Ovary (tissue), 9 donors: Measurements from ENCODE around the gene PTPRN2. TPM values are rescaled to one million over a fixed set of nuclear protein-coding genes. Genes with fewer than 3 reads are reported as not detected.

Source experiments
- DNase-seq, 5 donors: peaks; one replicate each; pipeline ENCODE4 v3.0.0-alpha.2; 2019 to 2020
- H3K27ac ChIP-seq, 2 donors: fragments of 200-600 bp; one replicate each; pipeline versions ENCODE4 v1.5.1 to v1.8.0; 2019 to 2022
- H3K27me3 ChIP-seq: fragments of 200-600 bp; one replicate; pipeline ENCODE4 v1.8.0; 2022
- H3K36me3 ChIP-seq: fragments of 200-600 bp; sonication (generic); one replicate; pipeline ENCODE4 v1.5.1; 2019
- H3K4me1 ChIP-seq: one replicate; pipeline ENCODE4 v1.8.1; 2013; ENCODE audit warnings: mild to moderate bottlenecking, moderate library complexity; ENCODE audit not compliant: insufficient read depth
- H3K4me3 ChIP-seq: fragments of 200-600 bp; sonication (generic); one replicate; pipeline ENCODE4 v1.5.1; 2017
- H3K9me3 ChIP-seq, 2 donors: fragments of 200-600 bp in 1 of 2; sonication (generic) in 1 of 2; one replicate each; pipeline versions ENCODE4 v1.5.1 to v1.8.1; 2013 to 2019; ENCODE audit warnings: mild to moderate bottlenecking in 1 of 2, moderate library complexity in 1 of 2
- EP300 ChIP-seq: sonication (generic); formaldehyde crosslinking; IDR thresholded peaks from one replicate; pipeline ENCODE4 v1.6.1; 2017; ENCODE audit warnings: antibody characterized with exemption
- POLR2A ChIP-seq: fragments of 450-650 bp; IDR thresholded peaks from one replicate; pipeline ENCODE4 v1.6.1; 2017; ENCODE audit warnings: antibody characterized with exemption, mild to moderate bottlenecking, moderate library complexity
- WGBS, 3 donors: extraction: QIAGEN DNeasy Blood & Tissue Kit in 1 of 3; methylation state at CpG; one replicate each; pipeline versions ENCODE4 v1.1.5 to v1.1.7; 2013 to 2017; 5-methylcytosine and 5-hydroxymethylcytosine counted together
- intact Hi-C, 4 donors: fragments of 100-400 bp; cut with DNase I; formaldehyde crosslinking; loops; one replicate each; pipeline versions ENCODE4 v1.11.0 to v1.15.1; 2022 to 2023
- polyA plus RNA-seq, 2 donors: library from polyadenylated mRNA; stranded (reverse); fragments of 200-250 nt in 1 of 2; fragments of 350-450 nt in 1 of 2; fragmentation: Illumina TruSeq in 1 of 2; extraction: RNeasy Lipid Tissue Mini Kit (QIAGEN cat#74804) in 1 of 2; gene quantifications; one replicate each; pipeline ENCODE4 v1.2.3, GENCODE V29; 2013 to 2014
- total RNA-seq, 7 donors: library from RNA; depleted of rRNA in 2 of 7; stranded (reverse); fragments of >200 nt in 2 of 7; fragmentation: NEBNext Ultra II Directional in 3 of 7; extraction: Animal tissue kit (Norgen Biotek cat#: 25700) in 3 of 7; gene quantifications; one replicate each; pipeline versions ENCODE4 v1.1.0 to v1.2.4, GENCODE V29; 2016 to 2023
- TF ChIP-seq, protein P1 (sequence below), 3 donors: fragments of 450-650 bp in 2 of 3; fragments of 200-600 bp in 1 of 3; IDR thresholded peaks; one replicate each; pipeline versions ENCODE4 v1.5.1 to v1.8.0; 2016 to 2022; ENCODE audit warnings: antibody characterized with exemption in 3 of 3, mild to moderate bottlenecking in 1 of 3
- donor health status: DM: no; HTN: no; CAD: no; lungs with moderate emphysema.
- donor health status: DM: no; HTN: no; CAD: no.
- donor health status: Bipolar disorder and iron deficiency.
- donor health status: DM: yes; HTN: yes; CAD: no.
- donor health status: DM: no; HTN: no; CAD: no.
- donor health status: DM: yes; HTN: yes; CAD: no.

PTPRN2 gene
- total and polyA plus RNA-seq, 9 donors = 3.5 to 11.1 (median 5.9) TPM

DNA sequence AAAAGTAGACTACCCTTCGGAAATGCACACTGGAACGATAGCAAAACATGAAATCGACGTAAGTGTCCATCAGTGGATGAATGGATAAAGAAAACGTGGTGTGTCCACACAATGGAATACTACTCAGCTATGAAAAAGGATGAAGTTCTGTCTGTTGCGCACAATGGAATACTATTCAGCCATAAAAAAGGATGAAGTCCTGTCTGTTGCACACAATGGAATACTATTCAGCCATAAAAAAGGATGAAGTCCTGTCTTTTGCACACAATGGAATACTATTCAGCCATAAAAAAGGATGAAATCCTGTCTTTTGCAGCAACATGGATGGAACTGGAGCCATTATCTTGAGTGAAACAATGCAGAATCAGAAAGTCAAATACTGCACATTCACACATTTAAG lies 591.8 kb downstream of the PTPRN2 start:
- Histone ChIP-seq H3K4me1 (no peaks in the 10 kb centered on the region), H3K9me3 (no peaks in the 10 kb centered on the region), H3K4me3 (no peak overlapping the region), H3K27me3 (no peaks in the 10 kb centered on the region), H3K27ac (no peak overlapping the region), H3K36me3 (no peaks in the 10 kb centered on the region)
- 94 to 96% (median 96%) methylated on average over 6 of the region's 6 CpGs for WGBS, 3 donors
- intact Hi-C loops = no loop called here
- TF ChIP-seq EP300 (no peak), POLR2A (no peak)
- TF ChIP-seq, protein P1, sequence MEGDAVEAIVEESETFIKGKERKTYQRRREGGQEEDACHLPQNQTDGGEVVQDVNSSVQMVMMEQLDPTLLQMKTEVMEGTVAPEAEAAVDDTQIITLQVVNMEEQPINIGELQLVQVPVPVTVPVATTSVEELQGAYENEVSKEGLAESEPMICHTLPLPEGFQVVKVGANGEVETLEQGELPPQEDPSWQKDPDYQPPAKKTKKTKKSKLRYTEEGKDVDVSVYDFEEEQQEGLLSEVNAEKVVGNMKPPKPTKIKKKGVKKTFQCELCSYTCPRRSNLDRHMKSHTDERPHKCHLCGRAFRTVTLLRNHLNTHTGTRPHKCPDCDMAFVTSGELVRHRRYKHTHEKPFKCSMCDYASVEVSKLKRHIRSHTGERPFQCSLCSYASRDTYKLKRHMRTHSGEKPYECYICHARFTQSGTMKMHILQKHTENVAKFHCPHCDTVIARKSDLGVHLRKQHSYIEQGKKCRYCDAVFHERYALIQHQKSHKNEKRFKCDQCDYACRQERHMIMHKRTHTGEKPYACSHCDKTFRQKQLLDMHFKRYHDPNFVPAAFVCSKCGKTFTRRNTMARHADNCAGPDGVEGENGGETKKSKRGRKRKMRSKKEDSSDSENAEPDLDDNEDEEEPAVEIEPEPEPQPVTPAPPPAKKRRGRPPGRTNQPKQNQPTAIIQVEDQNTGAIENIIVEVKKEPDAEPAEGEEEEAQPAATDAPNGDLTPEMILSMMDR (IDR thresholded peaks at IDR 0.05) = no peak
- no peak for DNase-seq

DNA sequence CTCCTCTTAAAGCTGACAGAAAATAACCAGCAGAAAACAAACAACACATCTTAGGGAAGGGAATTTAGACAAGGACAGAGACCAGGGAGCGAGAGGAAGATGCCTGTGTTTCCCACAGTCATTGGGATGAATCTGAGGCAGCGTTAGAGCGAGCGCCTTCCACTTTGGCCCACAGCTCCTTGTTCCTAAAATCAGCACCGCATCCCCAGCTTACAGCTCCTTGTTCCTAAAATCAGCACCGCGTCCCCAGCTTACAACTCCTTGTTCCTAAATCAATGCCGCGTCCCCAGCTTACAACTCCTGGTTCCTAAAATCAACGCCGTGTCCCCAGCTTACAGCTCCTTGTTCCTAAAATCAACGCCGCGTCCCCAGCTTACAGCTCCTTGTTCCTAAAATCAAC lies 593.3 kb downstream of the PTPRN2 start:
- intact Hi-C loops = no loop called here
- no peak for DNase-seq
- TF ChIP-seq EP300 = no peak
- TF ChIP-seq POLR2A = no peak
- TF ChIP-seq, protein P1 (IDR thresholded peaks at IDR 0.05) = no peak
- Histone ChIP-seq H3K27me3 (no peaks in the 10 kb centered on the region), H3K4me3 (no peak overlapping the region), H3K4me1 (no peaks in the 10 kb centered on the region), H3K36me3 (no peaks in the 10 kb centered on the region), H3K27ac (no peak overlapping the region), H3K9me3 (no peaks in the 10 kb centered on the region)
- 77 to 85% (median 85%) methylated on average over 14 of the region's 14 CpGs for WGBS, 3 donors

DNA sequence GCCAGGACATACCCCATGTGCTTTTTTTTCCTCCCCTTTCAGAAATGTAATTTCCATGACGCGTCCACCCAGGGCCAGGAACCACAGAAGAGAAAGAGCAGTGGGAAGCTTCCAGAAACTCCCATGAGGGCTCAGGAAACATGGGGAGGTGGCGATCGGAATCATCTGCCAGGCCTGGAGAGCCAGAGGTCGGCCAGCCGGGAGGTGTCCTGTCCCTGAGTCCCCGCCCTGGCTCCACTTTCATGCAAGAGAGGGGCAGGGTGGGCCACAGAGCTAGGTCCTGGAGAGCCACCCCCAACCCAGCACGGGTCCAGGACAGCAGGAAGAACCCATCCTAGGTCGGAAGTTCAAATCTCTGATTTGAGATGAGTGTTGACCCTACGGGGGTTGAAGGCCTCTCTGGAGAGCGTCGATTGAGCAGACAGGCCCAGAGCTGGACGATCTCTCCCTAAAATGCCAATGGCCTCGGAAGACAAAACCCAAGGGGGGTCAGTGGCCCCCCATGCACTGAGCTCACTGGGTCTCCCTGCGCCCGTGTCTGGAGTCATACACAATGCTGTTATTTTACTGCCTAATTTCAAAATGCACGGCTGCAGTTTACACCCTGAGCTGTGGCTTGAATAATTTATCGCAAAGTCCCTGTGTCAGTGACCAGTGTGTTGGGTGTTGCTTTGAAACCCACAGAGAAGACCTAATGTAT lies 594.1 kb downstream of the PTPRN2 start:
- WGBS, 3 donors = 78 to 84% (median 80%) methylated on average over 18 of the region's 18 CpGs

DNA sequence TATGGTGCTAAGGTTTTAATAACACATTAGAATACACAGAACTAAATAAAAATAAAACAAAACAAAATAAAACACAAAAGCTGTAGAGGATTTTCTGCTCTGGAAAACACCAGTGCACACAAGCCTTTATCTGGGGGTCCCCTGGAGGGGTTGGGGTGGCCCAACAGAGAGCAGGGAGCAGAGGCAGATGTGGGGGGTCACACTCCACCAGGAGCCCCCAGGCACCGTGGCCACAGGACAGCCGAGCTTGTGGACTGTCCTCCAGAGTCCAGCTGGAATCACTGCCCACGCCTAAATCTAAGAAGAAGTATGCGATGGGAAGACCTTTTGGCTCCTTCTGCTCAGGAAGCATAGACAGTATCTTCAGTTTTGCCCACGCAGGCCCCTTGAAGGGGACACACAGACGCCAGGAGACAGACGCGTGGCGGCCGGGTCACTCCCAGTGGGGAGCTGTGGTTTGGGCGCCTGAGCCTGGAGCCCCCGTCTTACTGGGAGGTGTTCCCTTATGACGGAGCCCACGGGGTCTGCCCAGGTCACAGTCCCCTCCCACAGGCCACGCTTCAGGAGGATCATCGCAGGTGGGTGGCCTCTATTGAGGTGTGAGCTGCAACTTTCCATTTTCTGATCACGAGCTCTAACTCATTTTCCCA lies 595.0 kb downstream of the PTPRN2 start:
- Histone ChIP-seq H3K27me3 (no peaks in the 10 kb centered on the region), H3K27ac (no peak overlapping the region), H3K4me3 (no peak overlapping the region), H3K4me1 (no peaks in the 10 kb centered on the region), H3K9me3 (no peaks in the 10 kb centered on the region), H3K36me3 (no peaks in the 10 kb centered on the region)
- no peak for DNase-seq
- WGBS, 3 donors = 60 to 73% (median 65%) methylated on average over 17 of the region's 17 CpGs
- intact Hi-C loops = no loop called here
- TF ChIP-seq POLR2A (no peak), EP300 (no peak)
- TF ChIP-seq, protein P1 (IDR thresholded peaks at IDR 0.05) = no peak

More for the DNA sequence above, 594.1 kb downstream of the PTPRN2 start:
- H3K4me1 ChIP-seq = no peaks in the 10 kb centered on the region
- no peak for DNase-seq
- intact Hi-C loops = no loop called here
- H3K36me3 ChIP-seq = no peaks in the 10 kb centered on the region
- no peaks in the 10 kb centered on the region for H3K27me3 ChIP-seq
- H3K27ac ChIP-seq = no peak overlapping the region
- TF ChIP-seq POLR2A (no peak), EP300 (no peak)
- TF ChIP-seq, protein P1 (IDR thresholded peaks at IDR 0.05) = no peak
- no peak overlapping the region for H3K4me3 ChIP-seq
- no peaks in the 10 kb centered on the region for H3K9me3 ChIP-seq
